Activated naive CD4-positive, alpha-beta T cell treated with anti-CD3 and anti-CD28 coated beads, Interleukin-2, amount 50 U/mL, for 16 hours (primary cell): Measurements from ENCODE around the gene PLS3.

Experiments used
- DNase-seq: peaks from one replicate; pipeline ENCODE4 v3.0.0-alpha.2; 2020

The PLS3 gene

DNA sequence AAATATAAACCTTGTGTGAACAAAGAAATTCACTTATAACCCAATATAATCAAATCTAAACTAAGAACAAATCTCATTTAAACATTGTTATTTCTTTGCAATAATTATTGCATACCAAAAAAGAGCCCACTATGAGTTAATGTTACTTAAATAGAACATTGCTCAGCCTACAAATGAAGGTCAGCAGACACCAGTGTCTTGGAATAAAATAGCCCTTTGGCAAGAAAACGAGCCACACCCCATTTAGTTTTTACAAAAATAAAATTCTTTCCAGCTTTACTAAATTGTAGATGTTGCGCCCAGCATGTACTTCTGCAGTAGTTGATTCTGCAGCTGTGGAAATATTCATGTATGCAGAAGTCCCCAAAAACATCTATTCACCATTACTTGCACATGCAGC lies 12.2 kb downstream of the PLS3 start:
- no peak for DNase-seq

DNA sequence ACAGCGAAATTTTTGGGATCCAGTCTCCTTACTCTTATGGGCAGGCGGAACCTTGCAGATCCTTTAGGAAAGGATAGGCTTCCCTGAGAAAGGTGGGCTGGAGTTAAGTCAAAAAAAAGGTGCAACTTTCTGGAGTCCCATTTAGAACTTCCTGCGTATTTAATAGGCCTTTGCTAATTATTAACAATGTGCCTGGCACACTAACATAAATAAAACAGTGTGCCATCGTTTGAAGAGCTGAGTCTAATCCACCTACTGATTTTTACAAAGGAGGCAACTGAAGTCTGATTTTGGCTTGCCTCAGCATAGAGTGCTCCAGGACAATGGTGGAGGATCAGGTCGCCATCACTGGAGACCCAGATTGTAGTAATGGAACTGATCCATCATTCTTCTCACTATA lies 15.7 kb downstream of the PLS3 start:
- DNase-seq, result no peak

DNA sequence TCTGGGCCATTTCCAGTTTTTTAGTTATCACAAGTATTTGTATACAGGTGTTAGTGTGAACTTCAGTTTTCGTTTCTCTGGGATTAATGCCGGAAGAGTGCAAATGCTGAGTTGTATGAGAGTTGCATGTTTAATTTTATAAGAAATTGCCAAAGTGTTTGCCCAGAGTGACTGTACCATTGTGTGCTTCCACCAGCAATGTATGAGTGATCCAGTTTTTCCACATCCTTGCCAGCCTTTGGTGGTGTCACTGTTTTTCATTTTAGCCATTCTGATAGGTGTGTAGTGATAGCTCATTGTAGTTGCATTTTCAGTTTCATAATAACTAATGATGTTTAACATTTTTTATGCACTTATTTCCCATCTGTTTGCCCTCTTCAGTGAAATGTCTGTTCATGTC lies 18.4 kb downstream of the PLS3 start:
- DNase-seq, result no peak

DNA sequence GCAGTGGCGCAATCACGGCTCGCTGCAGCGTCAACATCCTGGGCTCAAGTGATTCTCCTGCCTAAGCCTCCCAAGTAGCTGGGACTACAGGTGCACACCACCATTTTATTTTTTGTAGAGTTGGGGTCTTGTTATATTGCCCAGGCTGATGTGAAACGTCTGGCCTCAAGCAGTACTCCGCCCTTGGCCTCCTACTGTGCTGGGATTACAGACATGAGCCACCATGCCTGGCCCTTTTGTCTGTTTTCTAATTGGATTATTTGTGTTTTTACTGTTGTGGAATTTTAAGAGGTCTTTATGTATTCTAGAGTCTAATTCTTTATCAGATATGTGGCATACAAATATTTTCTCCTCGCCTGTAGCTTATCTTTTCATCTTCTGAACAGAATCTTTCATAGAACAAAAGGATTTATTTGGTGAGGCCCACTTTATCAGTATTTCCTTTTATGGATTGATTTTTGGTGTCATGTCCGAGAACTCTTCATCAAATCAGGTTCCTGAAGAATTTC lies 18.9 kb downstream of the PLS3 start:
- DNase-seq, result no peak

DNA sequence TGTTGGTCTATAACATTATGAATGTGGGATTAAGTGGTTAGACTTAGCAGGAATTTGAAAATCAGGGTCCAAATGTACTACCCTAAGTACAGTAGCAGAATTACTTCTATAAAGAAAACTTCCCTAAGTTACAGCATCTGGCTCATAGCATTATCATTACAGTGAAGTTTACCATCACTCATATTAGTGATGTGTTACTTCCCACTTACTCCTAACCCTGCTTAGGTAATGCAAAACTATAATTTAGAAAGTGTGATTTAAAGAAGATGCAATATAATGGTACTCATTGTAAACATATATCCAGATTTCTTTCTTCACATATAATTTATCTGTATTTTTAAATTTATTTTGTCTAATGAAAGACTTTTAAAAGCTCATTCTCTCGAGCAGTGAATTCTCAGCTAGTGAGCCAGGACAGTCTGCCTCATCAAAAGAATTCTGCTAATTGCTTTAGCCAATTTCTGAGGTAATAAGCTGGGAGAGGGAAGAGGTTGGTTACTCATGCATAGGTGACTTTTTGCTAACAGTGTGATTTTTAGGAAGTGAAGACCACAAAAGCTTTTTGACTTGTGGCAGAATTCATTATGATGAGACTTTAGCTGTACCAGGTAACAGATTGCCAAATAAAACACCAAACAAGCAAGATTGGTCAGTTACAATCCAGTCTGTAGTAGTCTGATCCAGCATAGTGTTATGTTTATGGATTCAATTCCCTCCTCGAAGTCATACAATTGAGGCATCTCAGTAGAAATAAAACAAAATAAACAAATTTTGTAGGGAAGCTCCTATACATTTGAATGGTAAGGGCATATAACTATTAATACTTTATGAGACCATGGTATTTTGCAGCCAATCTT lies 21.0 kb downstream of the PLS3 start:
- no peak for DNase-seq

DNA sequence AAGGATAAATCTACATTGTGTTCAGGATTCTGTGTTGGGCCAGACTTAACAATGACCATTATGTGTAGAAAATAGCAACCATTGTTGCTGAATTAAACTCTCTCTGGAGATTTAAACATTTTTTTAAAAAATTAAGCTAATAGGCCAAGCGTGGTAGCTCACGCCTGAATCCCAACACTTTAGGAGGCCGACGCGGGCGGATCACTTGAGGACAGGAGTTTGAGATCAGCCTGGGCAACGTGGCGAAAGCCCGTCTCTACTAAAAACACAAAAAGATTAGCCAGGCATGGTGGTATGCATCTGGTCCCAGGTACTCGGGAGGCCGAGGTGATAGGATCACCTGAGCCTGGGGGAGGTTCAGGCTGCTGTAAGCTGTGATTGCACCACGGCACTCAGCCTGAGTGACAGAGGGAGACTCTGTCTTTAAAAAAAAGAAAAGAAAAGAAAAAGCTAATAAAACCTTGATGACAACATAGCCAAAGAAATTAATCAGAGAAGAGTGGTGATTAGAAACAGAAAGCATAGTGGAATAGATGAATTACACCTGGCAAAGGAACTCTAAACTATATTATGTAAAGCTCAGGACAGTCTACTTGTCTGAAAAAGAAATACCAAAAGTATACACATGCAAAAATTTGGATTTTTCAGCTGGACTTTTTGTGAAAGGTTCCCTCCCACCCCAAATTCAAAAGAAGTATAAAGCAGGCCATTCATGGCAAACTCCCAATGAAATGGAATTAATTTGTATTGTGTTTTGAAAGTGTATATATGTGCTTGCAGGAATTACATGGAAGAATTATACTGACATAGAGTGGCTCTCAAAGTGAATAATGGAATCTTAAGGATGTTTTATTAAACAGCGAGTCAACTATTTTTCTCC lies 21.9 kb downstream of the PLS3 start:
- DNase-seq, result no peak

DNA sequence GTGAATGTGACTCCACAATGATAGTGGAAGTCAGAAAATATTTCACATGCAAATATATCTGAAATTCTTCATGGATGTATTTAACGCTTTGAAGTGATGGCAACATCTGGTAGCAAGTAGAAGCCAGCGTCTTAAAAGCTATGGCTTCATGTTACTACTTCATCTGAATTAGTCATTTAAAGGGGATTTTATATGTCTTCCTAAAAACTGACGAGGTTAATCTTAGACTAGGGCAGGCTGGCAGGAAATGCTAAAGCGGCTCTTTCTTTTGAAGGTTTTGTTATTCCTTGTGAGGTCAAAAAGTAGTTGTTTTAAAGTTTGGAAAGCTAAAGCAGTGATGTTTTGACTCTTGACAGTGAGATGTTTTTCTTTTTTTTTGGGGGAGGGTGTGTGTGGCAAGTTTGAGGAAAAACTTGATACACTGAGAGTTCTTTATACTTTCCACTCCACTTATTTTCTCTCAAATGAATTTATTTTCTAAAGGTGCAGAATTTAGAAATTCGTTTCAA lies 22.6 kb downstream of the PLS3 start:
- no peak for DNase-seq

DNA sequence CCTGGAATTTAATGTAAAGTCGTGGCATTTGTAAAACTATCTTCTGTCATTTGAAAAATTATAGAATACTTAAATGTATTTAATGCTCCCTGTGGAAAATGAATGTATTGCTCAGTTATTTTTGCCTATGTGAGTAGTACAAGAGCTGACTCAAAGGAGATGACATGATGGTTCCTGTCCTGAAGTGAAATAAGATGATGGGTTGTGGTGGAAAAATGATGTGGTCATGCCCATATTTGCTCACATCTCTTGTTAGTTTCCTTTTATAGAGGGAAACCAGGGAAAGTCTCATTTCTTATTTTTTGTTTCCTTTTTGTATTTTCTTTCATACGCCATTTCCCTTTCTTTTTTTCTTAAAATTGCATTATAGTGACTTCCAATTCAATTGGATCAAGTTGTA lies 23.7 kb downstream of the PLS3 start:
- DNase-seq, result no peak

DNA sequence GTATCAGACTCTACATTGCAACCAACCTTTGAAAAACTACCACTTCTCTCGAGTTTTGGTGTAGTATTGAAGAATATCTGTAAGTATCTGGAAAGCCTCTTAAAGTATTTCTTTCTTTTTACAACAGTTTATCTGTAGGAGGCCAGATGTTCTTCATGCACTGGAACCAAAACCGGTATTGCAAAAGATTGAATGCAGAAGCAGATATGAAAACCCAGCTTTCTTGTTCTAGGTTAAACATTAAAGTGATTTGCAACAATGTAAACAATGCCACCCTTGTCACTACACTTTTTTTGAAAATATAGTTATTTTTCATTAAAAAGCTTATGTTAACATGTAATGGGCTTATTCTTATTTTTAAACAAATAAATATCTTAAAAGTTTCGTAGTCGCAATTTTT lies 27.2 kb downstream of the PLS3 start:
- no peak for DNase-seq

DNA sequence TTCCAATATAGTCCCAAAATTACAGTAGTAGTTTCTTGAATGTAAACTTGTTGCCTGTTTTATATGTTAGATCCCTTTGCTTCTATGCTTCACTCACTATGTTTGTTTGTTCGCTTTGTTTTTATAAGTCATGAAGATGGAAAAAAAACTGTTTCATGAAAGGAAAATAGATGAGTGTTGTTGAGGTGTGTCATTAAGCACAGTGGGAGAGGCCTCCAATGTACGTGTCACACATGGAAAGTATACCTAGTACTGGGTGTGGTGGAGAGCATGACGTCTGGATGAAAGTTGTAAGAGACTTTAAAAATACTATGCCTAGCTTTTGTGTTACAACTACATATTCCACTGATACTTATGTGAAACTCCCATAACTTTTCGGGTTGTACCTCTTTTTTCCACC lies 28.4 kb downstream of the PLS3 start:
- no peak for DNase-seq

DNA sequence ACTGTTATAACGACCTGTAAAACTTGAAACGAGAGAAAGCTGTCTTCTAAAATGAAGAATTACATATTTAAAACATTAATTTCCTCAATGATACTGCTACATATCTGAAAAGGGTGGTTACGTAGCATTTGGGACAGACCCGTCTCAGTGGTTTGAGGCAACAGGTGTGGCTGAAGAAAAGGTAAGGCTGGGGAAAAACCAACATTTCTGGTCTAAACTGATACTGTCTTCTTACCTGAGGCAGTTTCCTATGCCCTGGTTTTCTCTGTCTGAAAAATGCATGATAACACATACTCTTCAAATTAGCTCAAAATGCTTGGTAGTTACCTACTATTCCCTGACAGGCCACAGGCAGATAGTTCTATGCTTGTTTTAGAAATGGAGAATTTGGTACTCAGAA lies 30.4 kb downstream of the PLS3 start:
- no peak for DNase-seq

DNA sequence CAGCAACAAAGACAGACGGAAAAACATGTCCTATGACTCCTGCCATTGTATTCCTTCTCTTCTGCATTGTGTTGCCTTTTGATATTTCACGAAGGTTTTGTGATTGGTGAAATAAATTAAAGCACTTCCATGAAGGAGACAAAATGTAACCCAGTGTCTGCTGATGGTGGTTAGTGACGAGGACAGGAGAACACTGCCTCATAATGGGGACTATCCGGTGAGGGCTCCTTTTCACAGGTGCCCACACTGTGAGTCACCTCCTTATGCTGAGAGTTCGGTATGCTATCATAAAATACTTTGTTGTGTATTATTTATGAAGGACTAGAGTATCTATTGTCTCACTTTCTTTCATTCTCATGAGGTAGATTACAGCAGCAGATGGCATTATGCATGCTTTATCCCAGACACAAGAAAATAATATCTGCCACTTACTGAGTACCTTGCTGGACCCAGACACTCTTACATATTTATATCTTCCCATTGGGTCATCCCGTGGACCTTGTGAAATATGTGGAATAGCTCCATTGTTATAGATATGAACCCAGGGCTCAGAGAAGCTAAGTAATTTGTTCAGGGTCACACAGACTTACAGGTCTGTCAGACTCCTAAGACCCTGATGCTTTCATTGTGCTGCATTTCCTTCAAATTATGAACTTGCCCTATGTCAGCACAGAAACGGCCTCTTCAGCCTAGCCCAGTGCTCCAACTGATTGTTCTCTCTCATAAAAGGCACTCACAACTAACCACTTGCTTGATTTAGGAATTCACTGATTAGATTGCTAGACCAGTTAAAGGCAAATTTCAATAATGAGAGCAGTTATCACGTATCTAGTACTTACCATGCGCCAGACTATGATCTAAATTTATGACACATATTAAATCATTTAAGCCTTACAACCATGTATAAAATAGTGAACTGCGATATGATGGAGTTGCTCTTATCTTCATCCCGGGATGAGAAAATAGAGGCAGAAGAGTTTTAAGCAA lies 31.2 kb downstream of the PLS3 start:
- DNase-seq, result no peak

DNA sequence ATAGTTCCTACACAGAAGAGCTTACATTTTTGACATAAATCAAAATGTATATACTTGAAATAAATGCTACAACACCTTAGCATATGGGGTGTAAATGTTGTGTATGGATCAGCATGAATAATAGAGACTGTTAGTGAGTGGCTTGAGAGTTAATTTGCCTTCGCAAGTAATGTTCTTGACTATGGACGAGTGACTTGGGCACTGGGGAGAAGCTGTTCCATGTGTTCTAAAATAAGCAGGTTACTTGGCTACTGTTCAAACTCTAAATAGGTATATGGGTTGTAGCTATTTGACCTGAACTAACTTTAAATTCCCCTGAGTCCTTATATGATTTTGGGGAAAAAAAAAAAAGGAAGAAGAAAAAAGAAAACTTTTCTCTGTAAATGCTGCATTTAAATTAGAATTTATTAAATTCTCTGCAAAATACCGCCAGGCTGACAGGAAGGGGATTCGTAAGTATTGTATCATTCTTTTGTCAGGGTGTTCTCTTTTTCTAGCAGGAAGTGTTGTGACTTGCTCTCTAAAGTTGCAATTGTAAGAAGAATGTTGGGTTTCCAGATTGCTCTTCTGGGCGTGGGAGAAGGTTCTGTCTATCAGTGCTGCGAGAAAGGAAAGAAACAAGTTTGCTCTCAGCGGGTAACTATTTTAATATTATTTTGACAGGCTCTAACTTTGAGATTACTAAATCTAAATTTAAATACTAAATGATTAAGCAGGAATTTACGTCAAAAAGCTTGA lies 32.2 kb downstream of the PLS3 start:
- DNase-seq, result no peak

DNA sequence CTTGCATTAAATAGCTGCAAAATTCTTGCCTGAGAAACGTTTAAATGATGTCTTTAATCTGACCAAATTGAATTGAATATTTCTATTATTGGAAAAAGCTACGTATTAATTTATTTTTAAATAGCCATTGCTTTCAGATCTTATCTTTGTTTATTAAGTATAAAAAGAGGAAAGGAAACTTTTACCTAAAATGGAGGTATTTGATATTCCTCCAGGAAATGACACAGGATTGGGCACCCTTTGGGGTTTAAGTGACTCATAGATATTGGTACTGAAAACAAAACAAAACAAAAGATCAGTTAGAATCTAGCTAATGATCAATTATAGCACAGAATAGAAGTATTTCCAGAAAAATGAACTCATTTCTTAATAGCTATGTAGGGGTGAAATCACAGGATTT lies 34.1 kb downstream of the PLS3 start:
- no peak for DNase-seq

DNA sequence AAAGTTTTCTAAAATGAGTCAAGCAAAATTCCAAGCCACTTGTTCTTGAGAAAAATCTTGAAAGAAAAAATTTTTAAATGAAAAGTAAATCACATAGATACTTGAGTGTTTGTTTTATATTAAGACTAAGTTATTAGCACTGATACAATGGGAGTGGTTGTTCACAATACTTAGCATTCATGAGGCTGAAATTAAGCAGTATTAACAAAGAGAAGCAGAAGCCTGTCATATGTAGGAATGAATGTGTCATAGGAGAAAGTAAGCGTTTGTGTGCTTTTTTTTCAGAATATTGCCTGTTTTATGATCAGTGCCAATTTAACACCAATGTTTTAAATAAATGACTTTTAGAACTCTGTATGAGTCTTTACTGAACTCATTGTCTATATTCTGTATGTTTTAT lies 37.6 kb downstream of the PLS3 start:
- no peak for DNase-seq

DNA sequence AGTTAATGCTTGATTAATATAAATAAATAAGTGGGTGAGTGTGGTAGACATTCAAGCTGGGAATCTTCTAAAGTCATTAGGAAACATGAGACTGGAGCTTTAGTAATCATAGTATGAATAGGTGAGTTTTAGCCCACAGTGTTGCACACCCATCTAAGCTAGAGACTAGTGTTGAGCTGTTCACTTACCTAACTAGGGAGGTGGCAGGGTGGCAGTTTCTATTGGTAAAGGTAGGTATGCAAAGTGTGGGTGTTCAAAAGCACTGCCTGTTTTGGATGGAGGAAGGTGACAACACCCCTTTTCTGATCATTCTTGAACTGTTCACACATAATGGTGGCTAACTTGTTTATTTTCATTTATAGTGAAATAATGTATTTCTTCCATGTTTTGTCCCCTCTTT lies 41.3 kb downstream of the PLS3 start:
- no peak for DNase-seq

DNA sequence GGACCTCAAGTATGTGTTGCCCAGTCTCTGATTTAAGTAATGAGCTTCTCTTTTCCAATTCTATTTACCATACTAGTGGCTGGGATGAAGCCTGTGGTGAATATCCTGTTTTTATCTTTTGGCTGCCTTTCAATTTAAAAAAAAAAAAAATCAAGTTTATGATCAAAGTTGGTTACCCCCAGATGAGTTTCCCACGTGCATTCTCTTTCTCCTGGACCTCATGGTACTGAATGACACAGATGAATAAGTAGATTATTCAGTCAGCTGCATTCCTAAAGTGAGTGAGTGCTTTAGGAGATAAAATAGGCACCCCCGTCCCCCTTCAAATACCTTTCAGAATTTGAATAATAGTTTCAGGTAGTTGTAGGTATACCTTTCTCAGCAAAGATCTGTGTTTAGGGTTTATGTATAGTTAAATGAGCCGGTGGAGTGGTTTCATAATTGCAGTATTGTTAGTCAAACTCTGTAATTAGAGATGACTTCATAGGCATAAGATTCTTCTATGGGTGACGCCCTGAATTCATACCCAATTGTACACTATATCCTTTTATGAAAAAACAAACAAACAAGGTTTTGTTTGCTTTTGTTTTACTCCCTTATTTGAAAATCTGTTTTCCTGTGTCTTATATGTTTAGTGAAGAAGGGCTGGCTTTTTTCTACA lies 41.9 kb downstream of the PLS3 start:
- no peak for DNase-seq

DNA sequence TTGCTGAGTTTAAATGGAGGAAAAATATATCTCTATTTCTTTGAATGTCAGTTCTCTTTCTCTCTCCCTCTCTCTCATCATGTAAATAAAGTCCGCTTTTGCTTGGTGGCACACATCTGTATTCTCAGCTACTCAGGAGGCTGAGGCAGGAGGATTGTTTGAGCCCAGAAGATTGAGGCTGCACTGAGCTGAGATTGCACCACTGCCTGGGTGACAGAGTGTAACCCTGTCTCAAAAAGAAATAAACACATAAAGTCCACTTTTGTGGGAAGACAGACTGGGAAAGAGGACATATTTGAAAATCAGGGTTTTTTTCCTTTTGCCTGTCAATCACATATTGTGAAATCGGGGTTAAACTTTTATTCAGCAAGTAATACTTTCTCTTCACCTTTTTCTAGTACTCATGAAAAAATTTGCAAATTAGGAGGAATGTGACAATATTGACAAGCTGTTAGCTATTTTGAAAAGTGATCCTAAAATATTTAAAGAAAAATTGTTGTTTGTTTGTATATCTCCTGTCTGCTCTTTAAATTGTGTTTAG lies 42.6 kb downstream of the PLS3 start:
- DNase-seq, result no peak

DNA sequence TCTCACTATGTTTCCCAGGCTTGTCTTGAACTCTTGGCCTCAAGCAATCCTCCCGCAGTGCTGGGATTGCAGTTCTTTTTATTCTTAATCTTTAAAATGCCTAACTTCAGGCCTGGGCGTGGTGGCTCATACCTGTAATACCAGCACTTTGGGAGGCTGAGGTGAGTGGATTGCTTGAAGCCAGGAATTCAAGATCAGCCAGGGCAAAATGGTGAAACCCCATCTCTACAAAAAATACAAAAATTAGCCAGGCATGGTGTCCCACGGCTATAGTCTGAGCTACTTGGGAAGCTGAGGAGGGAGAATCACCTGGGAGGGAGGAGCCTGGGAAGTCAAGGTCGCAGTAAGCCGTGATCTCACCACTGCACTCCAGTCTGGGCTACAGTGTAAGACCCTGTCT lies 45.9 kb downstream of the PLS3 start:
- no peak for DNase-seq

DNA sequence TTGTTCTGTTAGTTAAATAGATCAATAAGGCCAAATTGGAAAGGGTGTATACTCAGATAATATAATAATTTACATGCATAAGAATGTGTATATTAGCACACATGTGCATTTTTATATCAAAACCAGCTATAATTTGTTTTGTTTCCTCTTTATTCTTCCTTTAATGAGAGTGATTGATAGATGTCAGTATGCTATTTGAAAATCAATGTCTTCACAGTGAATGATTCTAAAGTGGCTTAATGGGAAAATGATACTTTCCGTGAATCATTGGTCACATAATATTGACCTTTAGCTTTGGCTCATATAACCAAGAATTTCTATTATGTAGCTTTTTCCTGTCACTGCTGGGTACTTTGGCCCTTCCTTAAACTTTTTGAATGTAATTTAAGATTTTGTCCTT lies 48.6 kb downstream of the PLS3 start:
- no peak for DNase-seq
